Measurements from ENCODE around the gene NKX2-4. TPM values are rescaled to one million over a fixed set of nuclear protein-coding genes. Genes with fewer than 3 reads are reported as not detected.

Gene NKX2-4
- total RNA-seq, 5 donors from 2014 or later (not counting 1 experiment from before 2014, with no cell fraction given): not detected

DNA sequence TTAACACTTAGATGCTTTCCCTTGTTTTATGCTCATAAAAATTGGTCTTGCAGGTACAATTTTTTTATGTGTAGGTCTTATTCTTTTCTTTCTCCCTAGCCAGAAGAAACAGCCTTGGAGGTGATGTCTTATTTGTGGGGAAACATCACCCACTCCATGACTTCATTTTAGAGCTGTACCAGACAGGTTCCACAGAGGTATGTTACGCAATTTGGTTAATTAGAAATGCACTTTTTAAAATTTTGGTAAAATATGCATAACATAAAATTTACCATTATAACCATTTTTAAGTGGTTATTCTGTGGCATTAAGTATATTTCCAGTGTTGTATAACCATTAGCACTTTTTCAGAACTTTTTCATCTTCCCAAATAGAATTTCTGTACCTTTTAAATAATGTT, 41.3 kb downstream of the NKX2-4 start:
- Histone ChIP-seq H3K4me1 (ENCODE audit: control insufficient read depth in 1 of 2, extremely low read depth in 1 of 2, insufficient read depth in 2 of 2, low read length in 2 of 2) (no peaks in the 10 kb centered on the region), H3K9me3 (no peaks in the 10 kb centered on the region), H3K27ac (ENCODE audit: low read length) (no peak overlapping the region), H3K27me3 (replicated peaks in 1 of 2; ENCODE audit: control insufficient read depth in 2 of 2, extremely low read depth in 1 of 2, insufficient read depth in 2 of 2, low read length in 1 of 2) (no peaks in the 10 kb centered on the region), H3K4me3 (ENCODE audit: control insufficient read depth in 1 of 2, extremely low read depth in 1 of 2, low read length in 1 of 2) (no peak overlapping the region), H3K36me3 (ENCODE audit: control insufficient read depth in 2 of 2, extremely low read depth in 1 of 2, insufficient read depth in 1 of 2, low read length in 1 of 2) (peaks cover 16 to 52% of the 10 kb centered on the region in 2 donors)
- no CpG with 5 or more reads among the region's 1 CpG for WGBS (ENCODE audit: insufficient coverage)
- CTCF ChIA-PET: no interaction called here
- no peak overlapping the region for H3K27ac Mint-ChIP-seq
- DNase-seq (no peak), ATAC-seq (replicated peaks in 1 of 4) (no peak)
- no peaks in the 10 kb centered on the region for H3K4me1 Mint-ChIP-seq
- H3K27me3 Mint-ChIP-seq: no peaks in the 10 kb centered on the region
- H3K4me3 Mint-ChIP-seq: no peak overlapping the region
- POLR2A ChIA-PET: no interaction called here
- H3K36me3 Mint-ChIP-seq: peaks cover 26% of the 10 kb centered on the region
- no peaks in the 10 kb centered on the region for H3K9me3 Mint-ChIP-seq

DNA sequence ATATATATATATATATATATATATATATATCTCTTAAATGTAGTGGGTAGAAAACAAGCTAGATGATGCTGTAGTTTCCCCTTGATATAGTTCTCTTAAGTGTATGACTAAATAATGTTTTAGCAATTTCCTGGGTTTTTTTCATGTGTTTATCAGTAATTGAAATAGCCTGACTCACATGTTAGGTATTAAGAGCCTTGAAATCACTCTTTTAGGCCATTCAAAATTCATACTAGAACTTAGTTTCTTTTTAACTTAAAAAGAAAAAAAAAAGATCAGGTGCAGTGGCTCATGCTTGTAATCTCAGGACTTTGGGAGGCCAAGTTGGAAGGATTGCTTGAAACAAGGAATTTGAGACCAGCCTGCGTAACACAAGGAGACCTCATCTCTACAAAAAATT, 44.1 kb downstream of the NKX2-4 start:
- H3K4me3 Mint-ChIP-seq: no peak overlapping the region
- H3K36me3 Mint-ChIP-seq: peaks cover 25% of the 10 kb centered on the region
- peaks cover 10 to 48% of the 10 kb centered on the region in 2 donors for H3K36me3 ChIP-seq (ENCODE audit: control insufficient read depth in 2 of 2, extremely low read depth in 1 of 2, insufficient read depth in 1 of 2, low read length in 1 of 2)
- ChIA-PET POLR2A (interaction anchor here (0.5 to 0.6 kb wide), 5 partner anchors 11 to 42 kb away, joined by 3 to 4 read pairs (median 3); no protein-coding TSS in a partner anchor), CTCF (interaction anchor here in 1 of 2 donors (0.6 kb wide), 1 partner anchor 32 kb away, joined by 3 read pairs; no protein-coding TSS in a partner anchor)
- H3K4me1 ChIP-seq (ENCODE audit: control insufficient read depth in 1 of 2, extremely low read depth in 1 of 2, insufficient read depth in 2 of 2, low read length in 2 of 2): no peaks in the 10 kb centered on the region
- no peak for DNase-seq
- no peaks in the 10 kb centered on the region for H3K4me1 Mint-ChIP-seq
- ATAC-seq (replicated peaks in 1 of 4): no peak
- H3K9me3 Mint-ChIP-seq: no peaks in the 10 kb centered on the region
- WGBS (ENCODE audit: insufficient coverage): no CpG with 5 or more reads among the region's 1 CpG
- no peaks in the 10 kb centered on the region for H3K9me3 ChIP-seq
- no peak overlapping the region for H3K27ac Mint-ChIP-seq
- no peaks in the 10 kb centered on the region for H3K27me3 ChIP-seq (replicated peaks in 1 of 2; ENCODE audit: control insufficient read depth in 2 of 2, extremely low read depth in 1 of 2, insufficient read depth in 2 of 2, low read length in 1 of 2)
- H3K27me3 Mint-ChIP-seq: no peaks in the 10 kb centered on the region
- H3K27ac ChIP-seq (ENCODE audit: low read length): no peak overlapping the region
- H3K4me3 ChIP-seq (ENCODE audit: control insufficient read depth in 1 of 2, extremely low read depth in 1 of 2, low read length in 1 of 2): no peak overlapping the region

GRCh38 chr20:21352703-21353102, 44.6 kb downstream of the NKX2-4 start:
- H3K27ac Mint-ChIP-seq: no peak overlapping the region
- CTCF ChIA-PET: interaction anchor here in 1 of 2 donors (0.5 kb wide), 1 partner anchor 50 kb away, joined by 4 read pairs; the partner anchor contains the start of gene XRN2
- peaks cover 30% of the 10 kb centered on the region for H3K36me3 Mint-ChIP-seq
- H3K27ac ChIP-seq (ENCODE audit: low read length): no peak overlapping the region
- no peaks in the 10 kb centered on the region for H3K27me3 ChIP-seq (replicated peaks in 1 of 2; ENCODE audit: control insufficient read depth in 2 of 2, extremely low read depth in 1 of 2, insufficient read depth in 2 of 2, low read length in 1 of 2)
- peaks cover 10 to 47% of the 10 kb centered on the region in 2 donors for H3K36me3 ChIP-seq (ENCODE audit: control insufficient read depth in 2 of 2, extremely low read depth in 1 of 2, insufficient read depth in 1 of 2, low read length in 1 of 2)
- no peaks in the 10 kb centered on the region for H3K9me3 ChIP-seq
- no peaks in the 10 kb centered on the region for H3K4me1 Mint-ChIP-seq
- H3K4me1 ChIP-seq (ENCODE audit: control insufficient read depth in 1 of 2, extremely low read depth in 1 of 2, insufficient read depth in 2 of 2, low read length in 2 of 2): no peaks in the 10 kb centered on the region
- no peak overlapping the region for H3K4me3 ChIP-seq (ENCODE audit: control insufficient read depth in 1 of 2, extremely low read depth in 1 of 2, low read length in 1 of 2)
- no peak for DNase-seq
- H3K4me3 Mint-ChIP-seq: no peak overlapping the region
- ATAC-seq (replicated peaks in 1 of 4): no peak
- no peaks in the 10 kb centered on the region for H3K27me3 Mint-ChIP-seq
- H3K9me3 Mint-ChIP-seq: no peaks in the 10 kb centered on the region
- POLR2A ChIA-PET: interaction anchor here in 1 of 2 donors (0.6 kb wide), 1 partner anchor 28 kb away, joined by 4 read pairs; no protein-coding TSS in a partner anchor

Other genes with a start within 250 kb of the NKX2-4 start
- gene XRN2, start 94.2 kb downstream of the NKX2-4 start, total RNA-seq: 10 to 100 TPM; 46.3 to 62.0 (median 49.7) TPM
- gene NKX2-2, start 116.5 kb upstream of the NKX2-4 start, total RNA-seq: not detected

Measured in T-cell (primary cell).